Endothelial cell of umbilical vein (primary cell): ENCODE data around the gene ANKRD16. TPM values are rescaled to one million over a fixed set of nuclear protein-coding genes. Genes with fewer than 3 reads are reported as not detected.

Experiments used
- BruUV-seq: library from RNA; stranded (reverse); fragments of 400-500 nt; replicated peaks from 2 replicates; lab custom pipeline; 2021; lab: Mats Ljungman, UMichigan
- CTCF ChIA-PET: fragments of 300-600, 350-600 bp; sonication (Branson Sonifier 250); formaldehyde crosslinking; loops from one replicate; lab custom pipeline; 2021; ENCODE audit warnings: antibody characterized with exemption, inconsistent platforms; lab: Charles Lee
- POLR2A ChIA-PET: fragments of 300-600, 350-600 bp; sonication (Branson Sonifier 250); formaldehyde crosslinking; loops from one replicate; lab custom pipeline; 2021; ENCODE audit warnings: antibody characterized with exemption, inconsistent platforms; lab: Charles Lee
- DNase-seq: peaks from one replicate; pipeline ENCODE4 v3.0.0-alpha.2; 2011; ENCODE audit warnings: low read depth, low spot score
- FAIRE-seq: peaks from 2 replicates; lab custom pipeline; 2011; peaks lifted over from hg19 to GRCh38; lab: Jason Lieb, UNC
- H2AFZ ChIP-seq: 2 replicates; pipeline ENCODE4 v1.6.0; 2012; ENCODE audit warnings: low read depth, low read length, control low read depth, inconsistent platforms
- H3K27ac ChIP-seq: 2 replicates; pipeline ENCODE4 v1.5.1; 2011; ENCODE audit warnings: low read depth, mild to moderate bottlenecking, control low read depth, low read length, moderate library complexity; ENCODE audit not compliant: insufficient read depth
- H3K27me3 ChIP-seq, 2 experiments: 2 replicates each; pipeline versions ENCODE4 v1.6.0 to v1.6.1; 2011; ENCODE audit warnings: low read length in 2 of 2, mixed read lengths in 1 of 2; ENCODE audit not compliant: control insufficient read depth in 2 of 2, insufficient read depth in 2 of 2
- H3K36me3 ChIP-seq, 2 experiments: 2 replicates in 1 of 2; 3 replicates in 1 of 2; pipeline ENCODE4 v1.5.1; 2011; ENCODE audit warnings: low read length in 2 of 2, mild to moderate bottlenecking in 1 of 2, moderate library complexity in 1 of 2; ENCODE audit not compliant: control insufficient read depth in 2 of 2, insufficient read depth in 2 of 2; ENCODE audit errors: extremely low read depth in 1 of 2
- H3K4me1 ChIP-seq: 3 replicates; pipeline ENCODE4 v1.5.1; 2011; ENCODE audit warnings: mild to moderate bottlenecking, low read length; ENCODE audit not compliant: control insufficient read depth, insufficient read depth; ENCODE audit errors: extremely low read depth
- H3K4me2 ChIP-seq: 2 replicates; pipeline ENCODE4 v1.6.1; 2011; ENCODE audit warnings: low read length, control low read depth, mixed read lengths; ENCODE audit not compliant: insufficient read depth
- H3K4me3 ChIP-seq, 3 experiments: fragments of 200-600 bp in 1 of 3; sonication (generic), shearing (Covaris generic) in 1 of 3; replicated peaks in 1 of 3; 2 replicates each; pipeline ENCODE4 v1.5.1; 2011 to 2016; ENCODE audit warnings: control low read depth in 3 of 3, low read length in 3 of 3, mild to moderate bottlenecking in 2 of 3, inconsistent platforms in 1 of 3, low read depth in 1 of 3, moderate library complexity in 1 of 3; ENCODE audit not compliant: insufficient read depth in 1 of 3
- H3K79me2 ChIP-seq: 2 replicates; pipeline ENCODE4 v1.6.0; 2012; ENCODE audit warnings: low read length, inconsistent platforms; ENCODE audit not compliant: control insufficient read depth, insufficient read depth
- H3K9ac ChIP-seq: replicated peaks from 2 replicates; pipeline ENCODE3; 2011; ENCODE audit warnings: low read length, control low read depth; ENCODE audit not compliant: insufficient read depth; ENCODE audit errors: extremely low read depth
- H3K9me1 ChIP-seq: replicated peaks from 3 replicates; pipeline ENCODE4 v1.6.0; 2011; ENCODE audit warnings: mild to moderate bottlenecking, low read length; ENCODE audit not compliant: control insufficient read depth, insufficient read depth; ENCODE audit errors: extremely low read depth
- H3K9me3 ChIP-seq: replicated peaks from 2 replicates; pipeline ENCODE4 v1.5.1; 2012; ENCODE audit warnings: low read length, inconsistent platforms; ENCODE audit not compliant: control insufficient read depth, insufficient read depth
- H4K20me1 ChIP-seq: replicated peaks from 2 replicates; pipeline ENCODE3; 2011; ENCODE audit warnings: mild to moderate bottlenecking, low read length; ENCODE audit not compliant: control insufficient read depth, insufficient read depth; ENCODE audit errors: extremely low read depth
- CTCF ChIP-seq, 2 donors: IDR thresholded peaks; 1 replicate in 1 of 2; 2 replicates in 1 of 2; pipeline ENCODE4 v1.5.1; 2011; ENCODE audit warnings: low read length in 2 of 2, mild to moderate bottlenecking in 2 of 2, moderate library complexity in 2 of 2, control low read depth in 1 of 2, inconsistent platforms in 1 of 2, low read depth in 1 of 2; ENCODE audit not compliant: insufficient read depth in 1 of 2; ENCODE audit errors: extremely low read depth in 1 of 2
- EZH2 ChIP-seq: IDR thresholded peaks from 2 replicates; pipeline ENCODE4 v1.6.1; 2012; ENCODE audit warnings: borderline replicate concordance, low read depth, mild to moderate bottlenecking, moderate library complexity, low read length, inconsistent platforms; ENCODE audit not compliant: severe bottlenecking
- FOS ChIP-seq: IDR thresholded peaks from 2 replicates; pipeline ENCODE4 v1.6.1; 2011; ENCODE audit warnings: mild to moderate bottlenecking, low read length, moderate library complexity, borderline replicate concordance; ENCODE audit not compliant: insufficient read depth
- GATA2 ChIP-seq: IDR thresholded peaks from 2 replicates; pipeline ENCODE4 v1.7.0; 2011; ENCODE audit warnings: low read depth, mild to moderate bottlenecking, moderate library complexity, mixed read lengths, low read length; ENCODE audit not compliant: insufficient read length, insufficient read depth
- JUN ChIP-seq: IDR thresholded peaks from 2 replicates; pipeline ENCODE4 v1.6.1; 2011; ENCODE audit warnings: borderline replicate concordance, low read depth; ENCODE audit not compliant: insufficient read length, insufficient read depth
- MAX ChIP-seq: IDR thresholded peaks from 2 replicates; pipeline ENCODE4 v1.6.1; 2011; ENCODE audit not compliant: insufficient read depth, insufficient read length
- MYC ChIP-seq: IDR thresholded peaks from one replicate; pipeline ENCODE4 v1.6.1; 2011; ENCODE audit warnings: mild to moderate bottlenecking, low read depth, low read length
- POLR2A ChIP-seq: IDR thresholded peaks from 2 replicates; pipeline ENCODE4 v1.6.1; 2012; ENCODE audit warnings: low read depth, mild to moderate bottlenecking, control low read depth, low read length
- POLR2AphosphoS5 ChIP-seq: IDR thresholded peaks from 2 replicates; pipeline ENCODE4 v1.6.1; 2012; ENCODE audit warnings: low read depth, mild to moderate bottlenecking, control low read depth, low read length, moderate library complexity; ENCODE audit not compliant: insufficient read depth
- dilution Hi-C: fragments of 300-500 bp; cut with MboI; formaldehyde crosslinking; loops from one replicate; pipeline ENCODE4 v1.15.0; 2019; ENCODE audit warnings: low sequenced_read_pairs; ENCODE audit not compliant: extremely low pct_ligation_motif_present
- intact Hi-C: fragments of 100-400 bp; cut with micrococcal nuclease; formaldehyde crosslinking; loops from one replicate; pipeline ENCODE4 v1.10.0; 2022
- polyA plus RNA-seq, 4 experiments: library from polyadenylated mRNA; depleted of rRNA in 3 of 4; stranded (reverse) in 3 of 4; unstranded in 1 of 4; fragments of >200 nt; gene quantifications; 2 replicates each; pipeline versions ENCODE4 v1.2.1 to v1.2.3, GENCODE V29; 2011 to 2012; ENCODE audit warnings: missing spikeins in 1 of 4
- total RNA-seq: library from RNA; stranded (reverse); gene quantifications from 2 replicates; pipeline ENCODE4 v1.2.3, GENCODE V29; 2021

Gene ANKRD16
- total and polyA plus RNA-seq, 2 donors (not counting 3 experiments of a cell fraction or from before 2014, with no cell fraction given): 6.9 to 8.0 TPM

- H3K79me2 ChIP-seq: peaks cover 47% of the 10 kb centered on the region
- no TSS peak for BruUV-seq
Measured at GRCh38 chr10:5897053-5897340, 7.3 kb upstream of the ANKRD16 start.

More at GRCh38 chr10:5897053-5897340, 7.3 kb upstream of the ANKRD16 start:
- H3K27me3 ChIP-seq: no peaks in the 10 kb centered on the region
- no peaks in the 10 kb centered on the region for H3K9me3 ChIP-seq
- no peak for TF ChIP-seq MAX
- no peak for TF ChIP-seq POLR2A
- no peak for TF ChIP-seq FOS
- TF ChIP-seq EZH2: no peak
- no peak for TF ChIP-seq MYC
- no peak for TF ChIP-seq GATA2
- TF ChIP-seq POLR2AphosphoS5: no peak
- TF ChIP-seq JUN: no peak
- TF ChIP-seq CTCF (IDR thresholded peaks at IDR 0.05; ENCODE audit: extremely low read depth in 1 of 2, insufficient read depth in 1 of 2, low read depth in 1 of 2, low read length in 2 of 2): no peak
- no peaks in the 10 kb centered on the region for H3K9me1 ChIP-seq
- CTCF ChIA-PET: no interaction called here
- POLR2A ChIA-PET: no interaction called here
- dilution Hi-C loops: no loop called here
- H3K9ac ChIP-seq: no peak overlapping the region
- H2AFZ ChIP-seq: no peak overlapping the region
- intact Hi-C loops: no loop called here
- no peak for DNase-seq
- H4K20me1 ChIP-seq: no peaks in the 10 kb centered on the region
- H3K4me2 ChIP-seq: no peak overlapping the region
- no peak for FAIRE-seq
- H3K4me3 ChIP-seq: no peak overlapping the region
- no peak overlapping the region for H3K27ac ChIP-seq
- peaks cover 18% of the 10 kb centered on the region for H3K4me1 ChIP-seq
- H3K36me3 ChIP-seq: peaks cover 10 to 11% of the 10 kb centered on the region in 2 experiments
